GM03348 (cell line): ENCODE measurements around the gene ATF4.
A peak's percentile ranks its signal among the peaks of the same experiment; 100 is the strongest.
"Not testable (repeated sequence)": the region's sequence is repeated elsewhere in the genome, so short reads cannot be mapped to it uniquely, and the experiment has no call there.

ENCODE experiments used
- DNase-seq: peaks from one replicate; pipeline ENCODE4 v3.0.0; 2012; ENCODE audit warnings: low spot score

The ATF4 gene

GRCh38 chr22:39511226-39511625 is 9.1 kb upstream of the ATF4 start:
- DNase-seq, result no peak

- no peak for DNase-seq
These were observed 8.3 kb upstream of the ATF4 start for GRCh38 chr22:39512026-39512425.

DNA sequence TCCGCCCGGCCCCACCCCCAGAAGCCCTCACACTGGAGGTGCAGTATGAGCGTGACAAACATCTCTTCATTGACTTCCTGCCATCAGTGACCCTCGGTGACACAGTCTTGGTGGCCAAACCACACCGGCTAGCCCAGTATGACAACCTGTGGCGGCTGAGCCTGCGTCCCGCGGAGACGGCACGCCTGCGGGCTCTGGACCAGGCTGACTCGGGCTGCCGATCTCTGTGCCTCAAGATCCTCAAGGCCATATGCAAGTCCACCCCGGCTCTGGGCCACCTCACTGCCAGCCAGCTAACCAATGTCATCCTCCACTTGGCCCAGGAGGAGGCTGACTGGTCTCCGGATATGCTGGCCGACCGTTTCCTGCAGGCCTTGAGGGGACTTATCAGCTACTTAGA is 6.6 kb upstream of the ATF4 start:
- DNase-seq, result no peak

DNA sequence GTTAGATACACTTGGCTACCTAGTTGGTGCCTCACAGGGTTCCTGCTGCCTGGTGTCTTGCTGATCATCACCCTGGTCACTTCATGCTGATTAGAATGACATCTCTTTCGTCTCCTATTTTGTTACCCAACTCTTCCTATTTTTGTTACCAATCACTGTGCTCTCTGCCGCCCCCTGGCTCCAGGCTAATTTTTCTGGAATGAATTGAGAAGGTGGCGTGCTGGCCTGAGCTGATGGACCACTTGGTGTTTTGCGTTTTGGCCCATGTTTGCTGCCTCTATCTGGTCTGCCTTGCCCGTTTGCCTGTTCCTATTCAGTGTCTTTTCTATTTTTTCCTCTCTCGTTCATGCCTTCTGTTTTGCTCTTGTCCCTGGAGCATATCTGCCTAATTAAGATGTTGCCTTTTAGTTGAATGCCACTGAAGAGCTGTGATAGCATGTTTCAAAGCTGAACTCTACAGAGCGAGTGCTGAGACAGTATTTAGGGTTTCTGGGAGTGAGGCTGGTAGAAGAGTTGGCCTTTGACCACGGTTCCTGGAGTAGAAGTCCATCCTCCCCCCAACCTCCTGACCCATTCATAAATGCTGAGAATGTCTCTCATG is 5.9 kb upstream of the ATF4 start:
- DNase-seq, result peak; percentile 63

DNA sequence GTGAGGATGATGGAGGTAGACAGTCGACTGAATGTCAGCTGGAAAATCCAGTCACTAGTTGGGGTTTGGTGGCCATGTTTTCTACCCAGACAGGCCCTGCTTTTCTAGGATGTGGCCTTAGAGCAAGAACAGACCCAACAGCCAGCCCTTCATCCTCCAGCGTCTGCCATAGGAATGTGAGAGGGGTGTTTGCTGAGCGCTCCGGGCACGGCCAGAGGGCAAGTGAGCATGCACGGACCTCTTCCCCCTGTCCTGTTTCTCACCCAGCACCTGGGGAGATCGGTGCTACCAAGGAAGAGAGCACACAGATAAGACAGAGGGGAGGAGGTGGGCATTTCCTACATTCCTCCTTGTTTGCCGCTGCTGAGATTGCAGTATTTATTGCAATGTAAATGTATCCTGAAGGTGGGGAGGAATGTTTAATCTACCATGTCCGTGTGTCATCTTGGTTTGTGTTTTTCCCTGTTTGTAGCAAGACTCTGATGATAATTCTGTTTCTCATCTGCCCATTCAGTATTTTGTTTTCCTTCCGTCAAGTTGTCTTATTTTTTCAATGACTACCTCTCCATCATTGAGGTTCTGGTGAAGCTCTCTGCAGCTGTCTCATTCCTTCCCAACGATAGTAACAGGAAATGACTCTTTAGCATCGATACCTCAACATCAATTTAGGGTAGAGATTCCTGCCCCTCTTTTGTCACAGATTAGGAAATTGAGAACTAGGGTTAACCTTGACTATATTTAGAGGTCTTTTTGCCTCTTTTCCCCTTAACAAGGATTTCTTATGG is 4.9 kb upstream of the ATF4 start:
- DNase-seq, result no peak

DNA sequence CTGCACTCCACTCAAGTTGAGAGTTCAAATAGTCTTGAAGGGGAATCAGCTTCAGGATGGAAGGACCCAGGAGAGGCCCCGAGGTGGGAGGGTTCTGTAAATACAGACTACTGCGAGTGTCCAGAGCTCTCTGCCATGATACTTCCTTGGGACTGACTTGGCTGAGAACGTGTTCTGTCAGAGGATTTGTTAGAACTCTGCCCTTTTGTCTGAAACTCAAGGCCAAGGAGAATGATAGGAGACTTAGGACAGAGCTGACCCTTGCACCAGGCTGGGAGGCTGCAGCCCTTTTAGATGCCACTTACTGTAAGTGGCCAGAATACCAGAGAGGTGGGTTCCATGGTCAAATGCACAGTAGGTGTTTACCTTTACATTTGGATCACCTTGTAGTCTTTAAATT is 2.9 kb upstream of the ATF4 start:
- DNase-seq, result no peak

DNA sequence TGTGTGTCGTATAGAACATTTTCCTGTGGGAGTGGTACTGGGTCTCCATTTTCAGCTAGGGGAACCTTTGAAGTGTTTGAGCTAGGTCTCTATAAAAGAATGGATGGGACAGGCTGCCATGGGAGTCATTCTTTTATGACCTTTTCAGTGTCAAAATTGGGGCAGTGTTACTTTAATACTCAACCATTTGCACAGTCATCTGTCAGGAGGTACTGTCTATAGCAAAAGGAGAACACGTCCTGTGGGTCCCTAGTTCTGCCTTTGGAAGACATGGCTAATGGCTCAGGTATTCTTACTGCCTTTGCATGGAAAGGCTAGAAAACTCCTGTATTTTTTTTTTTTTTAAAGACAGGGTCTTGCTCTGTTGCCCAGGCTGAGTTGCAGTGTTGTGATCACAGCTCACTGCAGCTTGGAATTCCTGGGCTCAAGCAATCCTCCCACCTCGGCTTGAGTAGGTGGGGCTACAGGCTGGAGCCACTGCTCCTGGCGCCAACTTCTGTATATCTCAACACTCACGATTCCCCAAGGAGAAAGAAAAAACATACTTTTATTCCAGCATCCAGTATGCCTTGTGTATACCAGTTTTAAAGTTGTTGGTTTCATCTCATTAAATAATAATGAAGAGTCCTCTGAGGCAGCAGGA is 2.1 kb upstream of the ATF4 start:
- DNase-seq, result no peak

GRCh38 chr22:39518996-39519680 is 1.2 kb upstream of the ATF4 start:
- peak; percentile 58 for DNase-seq

DNA sequence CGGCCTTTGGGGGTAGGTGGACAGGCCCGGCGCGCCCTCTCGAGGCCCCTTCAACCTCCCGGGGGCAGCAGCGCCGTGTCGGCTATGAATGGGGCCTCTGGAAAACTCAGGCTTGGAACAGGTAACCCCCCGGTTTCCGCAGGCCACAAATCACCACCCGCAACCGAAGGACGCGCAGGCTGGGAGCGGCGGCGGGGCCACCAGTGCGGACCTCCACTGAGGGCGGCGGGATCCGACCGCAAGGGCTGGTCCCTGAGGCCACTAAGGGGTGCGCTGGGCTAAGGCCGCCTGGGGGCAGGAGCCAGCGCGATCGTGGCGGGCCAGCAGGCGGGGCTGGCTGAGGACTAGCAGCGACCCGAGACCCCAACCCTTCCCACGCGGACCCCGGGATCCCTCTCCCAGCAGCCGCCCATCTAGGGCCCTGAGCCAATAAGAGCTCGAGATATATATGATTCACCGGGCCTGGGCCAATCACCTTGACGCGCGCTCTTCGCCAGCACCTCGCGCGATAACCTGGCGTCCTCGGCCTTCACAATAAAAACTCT is 609 bp upstream of the ATF4 start:
- peak; percentile 97 for DNase-seq

- DNase-seq, result not testable (repeated sequence)
These were observed 934 bp downstream of the ATF4 start for GRCh38 chr22:39521106-39521885.

DNA sequence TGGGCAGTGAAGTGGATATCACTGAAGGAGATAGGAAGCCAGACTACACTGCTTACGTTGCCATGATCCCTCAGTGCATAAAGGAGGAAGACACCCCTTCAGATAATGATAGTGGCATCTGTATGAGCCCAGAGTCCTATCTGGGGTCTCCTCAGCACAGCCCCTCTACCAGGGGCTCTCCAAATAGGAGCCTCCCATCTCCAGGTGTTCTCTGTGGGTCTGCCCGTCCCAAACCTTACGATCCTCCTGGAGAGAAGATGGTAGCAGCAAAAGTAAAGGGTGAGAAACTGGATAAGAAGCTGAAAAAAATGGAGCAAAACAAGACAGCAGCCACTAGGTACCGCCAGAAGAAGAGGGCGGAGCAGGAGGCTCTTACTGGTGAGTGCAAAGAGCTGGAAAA is 1.7 kb downstream of the ATF4 start:
- DNase-seq, result not testable (repeated sequence)

GRCh38 chr22:39522567-39523300 is 2.4 kb downstream of the ATF4 start:
- DNase-seq, result peak; percentile 59

DNA sequence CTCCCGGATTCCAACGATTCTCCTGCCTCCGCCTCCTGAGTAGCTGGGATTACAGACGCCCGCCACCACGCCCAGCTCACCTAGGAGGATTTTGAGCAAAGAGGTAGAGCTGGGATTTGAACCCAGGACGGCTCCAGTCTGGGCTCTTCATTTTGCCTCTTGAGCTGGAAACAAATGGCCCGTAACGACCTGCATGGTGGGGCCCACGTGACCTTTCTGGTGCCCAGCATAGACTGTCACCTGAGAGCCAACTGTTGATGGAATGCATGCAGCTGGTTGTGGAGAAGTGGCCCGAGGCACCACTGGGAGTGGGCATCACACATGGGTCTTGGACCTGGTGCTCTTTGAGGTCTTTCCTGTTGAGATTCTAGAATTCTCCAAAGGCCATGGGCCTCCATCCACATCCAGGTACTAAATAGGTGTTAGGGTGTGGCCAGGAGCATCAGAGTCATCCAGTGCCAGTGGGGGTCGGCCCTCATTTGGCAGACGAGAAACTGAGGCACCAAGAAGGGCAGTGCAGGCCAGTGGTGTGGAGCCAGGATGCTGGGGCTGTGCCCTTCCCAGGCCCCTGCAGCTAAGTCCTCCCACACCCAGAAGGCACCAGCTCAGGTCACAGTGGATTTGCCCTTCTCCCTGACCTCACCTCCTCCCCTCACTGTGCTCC is 3.9 kb downstream of the ATF4 start:
- no peak for DNase-seq

- no peak for DNase-seq
These were observed 4.6 kb downstream of the ATF4 start for GRCh38 chr22:39524753-39525657.

- no peak for DNase-seq
These were observed 5.3 kb downstream of the ATF4 start for GRCh38 chr22:39525658-39525975.

DNA sequence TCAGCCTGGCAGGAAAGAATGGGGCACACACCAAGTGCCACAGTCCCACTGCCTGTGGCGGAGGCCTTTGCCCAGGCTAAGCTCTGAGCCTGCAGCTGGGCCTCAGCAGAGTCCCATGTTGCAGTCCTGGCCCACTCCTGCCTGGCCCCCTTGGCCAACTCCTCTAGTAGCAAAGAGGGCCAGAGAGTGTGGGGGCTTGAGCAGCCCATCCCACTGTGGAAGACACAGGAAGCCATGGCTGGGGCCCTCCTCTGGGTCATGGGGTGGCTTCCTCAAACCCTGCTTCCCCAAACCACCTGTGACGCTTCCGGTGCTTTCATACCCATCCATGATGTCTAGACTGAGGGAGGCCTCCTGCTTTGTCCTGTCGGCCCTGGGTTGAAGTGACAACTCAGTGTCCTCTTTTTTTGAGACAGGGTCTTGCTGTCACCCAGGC is 6.4 kb downstream of the ATF4 start:
- DNase-seq, result no peak

DNA sequence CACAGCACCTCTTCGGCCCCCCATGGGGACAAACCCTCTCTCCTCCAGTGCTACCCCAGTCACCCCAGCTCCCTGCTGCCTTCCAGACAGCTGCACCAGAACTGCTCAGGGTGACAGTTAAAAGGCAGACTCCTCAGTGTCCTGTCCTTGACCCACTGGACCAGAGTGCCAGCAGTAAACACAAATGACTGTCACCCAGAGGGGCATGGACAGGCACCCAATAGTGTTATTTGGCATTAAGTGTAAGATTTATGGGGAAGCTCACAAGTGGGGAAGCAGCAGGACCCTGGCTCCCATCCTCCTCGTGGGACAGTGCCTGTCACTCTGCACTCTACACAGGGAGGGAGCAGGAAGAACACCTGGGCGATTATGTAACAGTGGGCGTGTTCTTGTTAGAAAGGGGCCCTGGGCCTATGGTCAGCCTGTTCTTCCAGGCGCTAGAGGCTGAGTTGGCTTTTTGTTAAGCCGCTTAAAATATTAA is 7.2 kb downstream of the ATF4 start:
- no peak for DNase-seq

DNA sequence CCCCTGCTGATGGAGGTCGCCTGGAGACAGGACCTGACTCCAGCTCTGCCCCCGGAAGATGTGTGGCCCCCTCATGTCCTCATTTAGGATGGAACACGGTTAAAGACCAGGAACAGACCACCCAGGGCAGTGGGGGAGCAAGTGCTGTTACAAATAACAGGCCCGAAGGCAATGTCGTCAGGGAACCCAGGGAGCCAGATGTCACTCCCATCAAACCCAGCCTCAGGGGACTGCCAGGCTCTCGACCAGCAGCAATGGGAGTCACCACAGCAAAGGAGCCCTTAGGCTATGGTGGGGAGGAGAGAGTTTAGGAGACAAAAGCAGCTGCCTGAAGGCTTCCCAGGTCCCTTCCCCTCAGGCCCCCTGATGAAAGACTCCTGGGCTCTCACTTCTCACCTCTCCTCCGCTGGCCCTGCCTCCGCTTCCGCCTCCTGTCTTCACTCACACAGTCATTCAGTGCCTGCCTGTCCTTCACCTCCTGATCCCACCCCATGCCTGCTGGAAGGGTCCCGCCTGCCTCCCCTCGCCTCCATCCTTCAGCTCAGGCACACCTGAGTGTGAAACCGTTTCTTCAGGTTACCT is 7.8 kb downstream of the ATF4 start:
- DNase-seq, result no peak
